ENCODE data around the gene DCLK1. TPM values are rescaled to one million over a fixed set of nuclear protein-coding genes. Genes with fewer than 3 reads are reported as not detected.

Gene DCLK1
- total and polyA plus RNA-seq, 2 experiments from 2014 or later, result 0.16 to 2.9 TPM

- no peaks in the 10 kb centered on the region for H3K9me3 ChIP-seq (ENCODE audit: low read depth)
- WGBS (ENCODE audit: low lambda C conversion rate, missing lambda C conversion rate), result 53% methylated on average over 5 of the region's 5 CpGs
- no peak for DNase-seq (ENCODE audit: low spot score)
- no peak overlapping the region for H3K4me2 ChIP-seq
- no peaks in the 10 kb centered on the region for H3K9me2 ChIP-seq (replicated peaks; ENCODE audit: insufficient read depth)
- peaks cover 8% of the 10 kb centered on the region for H3K4me1 ChIP-seq (ENCODE audit: insufficient read depth)
- H3K4me3 ChIP-seq, result no peak overlapping the region
- H3K36me3 ChIP-seq (replicated peaks; ENCODE audit: insufficient read depth, low read depth), result no peaks in the 10 kb centered on the region
- TF ChIP-seq EZH2 (IDR thresholded peaks at IDR 0.05; ENCODE audit: borderline replicate concordance), result no peak
- H4K20me1 ChIP-seq (ENCODE audit: insufficient read depth, poor library complexity, severe bottlenecking), result no peaks in the 10 kb centered on the region
- no peak overlapping the region for H2AFZ ChIP-seq
- H3K79me2 ChIP-seq, result no peaks in the 10 kb centered on the region
- no peaks in the 10 kb centered on the region for H3K27me3 ChIP-seq
- H3K27ac ChIP-seq, result no peak overlapping the region
Measured at GRCh38 chr13:35817642-35818607, 313.3 kb downstream of the DCLK1 start.

GRCh38 chr13:35814605-35815011 is 316.6 kb downstream of the DCLK1 start:
- WGBS (ENCODE audit: low lambda C conversion rate, missing lambda C conversion rate), result 60% methylated on average over 1 of the region's 1 CpG
- H3K27ac ChIP-seq, result peak overlapping the region; percentile 26
- H4K20me1 ChIP-seq (ENCODE audit: insufficient read depth, poor library complexity, severe bottlenecking), result no peaks in the 10 kb centered on the region
- DNase-seq (ENCODE audit: low spot score), result no peak
- no peak for TF ChIP-seq EZH2phosphoT487 (IDR thresholded peaks at IDR 0.05; ENCODE audit: low read depth, severe bottlenecking, unreplicated experiment)
- TF ChIP-seq EZH2 (IDR thresholded peaks at IDR 0.05; ENCODE audit: borderline replicate concordance), result no peak
- H3K9me3 ChIP-seq (ENCODE audit: low read depth), result no peaks in the 10 kb centered on the region
- no peaks in the 10 kb centered on the region for H3K9me2 ChIP-seq (replicated peaks; ENCODE audit: insufficient read depth)
- H3K79me2 ChIP-seq, result no peaks in the 10 kb centered on the region
- peak overlapping the region; percentile 8 for H3K4me2 ChIP-seq
- no peak overlapping the region for H3K4me3 ChIP-seq
- H3K4me1 ChIP-seq (ENCODE audit: insufficient read depth), result peaks cover 8% of the 10 kb centered on the region
- H2AFZ ChIP-seq, result no peak overlapping the region
- H3K36me3 ChIP-seq (replicated peaks; ENCODE audit: insufficient read depth, low read depth), result no peaks in the 10 kb centered on the region
- no peaks in the 10 kb centered on the region for H3K27me3 ChIP-seq

- WGBS (ENCODE audit: low lambda C conversion rate, missing lambda C conversion rate), result 57% methylated on average over 6 of the region's 6 CpGs
- no peaks in the 10 kb centered on the region for H3K79me2 ChIP-seq
- H3K4me3 ChIP-seq, result no peak overlapping the region
- H3K36me3 ChIP-seq (replicated peaks; ENCODE audit: insufficient read depth, low read depth), result no peaks in the 10 kb centered on the region
- peaks cover 8% of the 10 kb centered on the region for H3K4me1 ChIP-seq (ENCODE audit: insufficient read depth)
- TF ChIP-seq EZH2 (IDR thresholded peaks at IDR 0.05; ENCODE audit: borderline replicate concordance), result no peak
- TF ChIP-seq EZH2phosphoT487 (IDR thresholded peaks at IDR 0.05; ENCODE audit: low read depth, severe bottlenecking, unreplicated experiment), result no peak
- TF ChIP-seq CTCF (IDR thresholded peaks at IDR 0.05; ENCODE audit: poor library complexity), result no peak
- no peaks in the 10 kb centered on the region for H3K27me3 ChIP-seq
- DNase-seq (ENCODE audit: low spot score), result no peak
- no peaks in the 10 kb centered on the region for H4K20me1 ChIP-seq (ENCODE audit: insufficient read depth, poor library complexity, severe bottlenecking)
- no peaks in the 10 kb centered on the region for H3K9me2 ChIP-seq (replicated peaks; ENCODE audit: insufficient read depth)
- peak overlapping the region; percentile 50 for H3K4me2 ChIP-seq
- H3K9me3 ChIP-seq (ENCODE audit: low read depth), result no peaks in the 10 kb centered on the region
- H3K27ac ChIP-seq, result peak overlapping the region; percentile 78
- H2AFZ ChIP-seq, result no peak overlapping the region
Measured at GRCh38 chr13:35812736-35813135, 318.4 kb downstream of the DCLK1 start.

GRCh38 chr13:35810321-35810720 is 320.9 kb downstream of the DCLK1 start:
- H3K27me3 ChIP-seq, result no peaks in the 10 kb centered on the region
- TF ChIP-seq EZH2 (IDR thresholded peaks at IDR 0.05; ENCODE audit: borderline replicate concordance), result no peak
- no peak for TF ChIP-seq EZH2phosphoT487 (IDR thresholded peaks at IDR 0.05; ENCODE audit: low read depth, severe bottlenecking, unreplicated experiment)
- TF ChIP-seq CTCF (IDR thresholded peaks at IDR 0.05; ENCODE audit: poor library complexity), result no peak
- peaks cover 8% of the 10 kb centered on the region for H3K4me1 ChIP-seq (ENCODE audit: insufficient read depth)
- no peaks in the 10 kb centered on the region for H4K20me1 ChIP-seq (ENCODE audit: insufficient read depth, poor library complexity, severe bottlenecking)
- no peaks in the 10 kb centered on the region for H3K9me2 ChIP-seq (replicated peaks; ENCODE audit: insufficient read depth)
- WGBS (ENCODE audit: low lambda C conversion rate, missing lambda C conversion rate), result 71% methylated on average over 4 of the region's 4 CpGs
- no peaks in the 10 kb centered on the region for H3K9me3 ChIP-seq (ENCODE audit: low read depth)
- no peaks in the 10 kb centered on the region for H3K36me3 ChIP-seq (replicated peaks; ENCODE audit: insufficient read depth, low read depth)
- peak overlapping the region; percentile 9 for H3K27ac ChIP-seq
- H2AFZ ChIP-seq, result no peak overlapping the region
- no peaks in the 10 kb centered on the region for H3K79me2 ChIP-seq
- H3K4me3 ChIP-seq, result no peak overlapping the region
- H3K4me2 ChIP-seq, result no peak overlapping the region
- no peak for DNase-seq (ENCODE audit: low spot score)

Measured in hepatocyte (in vitro differentiated cells).